Tibial artery (tissue), 4 donors: ENCODE measurements around the gene SLAIN1.
"Not testable (repeated sequence)": the region's sequence is repeated elsewhere in the genome, so short reads cannot be mapped to it uniquely, and the experiment has no call there.

Source experiments
- DNase-seq, 2 donors: peaks; one replicate each; pipeline ENCODE4 v3.0.0-alpha.2; 2019
- H3K27ac ChIP-seq, 2 donors: fragments of 200-600 bp; sonication (generic) in 1 of 2; 1 replicate in 1 of 2; 2 replicates in 1 of 2; pipeline ENCODE4 v1.5.1; 2018 to 2019; ENCODE audit warnings: mild to moderate bottlenecking in 1 of 2
- H3K27me3 ChIP-seq, 2 donors: fragments of 200-600 bp; sonication (generic) in 1 of 2; one replicate each; pipeline versions ENCODE4 v1.5.1 to v1.6.0; 2016 to 2019
- H3K36me3 ChIP-seq, 3 donors: fragments of 200-600 bp; sonication (generic) in 2 of 3; one replicate each; pipeline ENCODE4 v1.5.1; 2016 to 2019; ENCODE audit warnings: mild to moderate bottlenecking in 2 of 3
- H3K4me1 ChIP-seq, 4 donors: fragments of 200-600 bp; sonication (generic) in 2 of 4; 1 replicate in 3 of 4; 2 replicates in 1 of 4; pipeline ENCODE4 v1.5.1; 2016 to 2019
- H3K4me3 ChIP-seq, 2 donors: fragments of 200-600 bp; sonication (generic) in 1 of 2; 1 replicate in 1 of 2; 2 replicates in 1 of 2; pipeline ENCODE4 v1.5.1; 2018 to 2019; ENCODE audit warnings: mild to moderate bottlenecking in 2 of 2
- H3K9me3 ChIP-seq, 3 donors: fragments of 200-600 bp; sonication (generic) in 1 of 3; one replicate each; pipeline ENCODE4 v1.5.1; 2016 to 2019
- CTCF ChIP-seq, 2 experiments: fragments of 200-600 bp in 1 of 2; fragments of 450-650 bp in 1 of 2; IDR thresholded peaks; one replicate each; pipeline ENCODE4 v1.5.1; 2017 to 2019; ENCODE audit warnings: antibody characterized with exemption in 2 of 2, mild to moderate bottlenecking in 1 of 2, moderate library complexity in 1 of 2
- intact Hi-C: fragments of 100-400 bp; cut with DNase I; formaldehyde crosslinking; loops from one replicate; pipeline ENCODE4 v1.15.0; 2023; ENCODE audit warnings: low total_unique reads

Gene SLAIN1

DNA sequence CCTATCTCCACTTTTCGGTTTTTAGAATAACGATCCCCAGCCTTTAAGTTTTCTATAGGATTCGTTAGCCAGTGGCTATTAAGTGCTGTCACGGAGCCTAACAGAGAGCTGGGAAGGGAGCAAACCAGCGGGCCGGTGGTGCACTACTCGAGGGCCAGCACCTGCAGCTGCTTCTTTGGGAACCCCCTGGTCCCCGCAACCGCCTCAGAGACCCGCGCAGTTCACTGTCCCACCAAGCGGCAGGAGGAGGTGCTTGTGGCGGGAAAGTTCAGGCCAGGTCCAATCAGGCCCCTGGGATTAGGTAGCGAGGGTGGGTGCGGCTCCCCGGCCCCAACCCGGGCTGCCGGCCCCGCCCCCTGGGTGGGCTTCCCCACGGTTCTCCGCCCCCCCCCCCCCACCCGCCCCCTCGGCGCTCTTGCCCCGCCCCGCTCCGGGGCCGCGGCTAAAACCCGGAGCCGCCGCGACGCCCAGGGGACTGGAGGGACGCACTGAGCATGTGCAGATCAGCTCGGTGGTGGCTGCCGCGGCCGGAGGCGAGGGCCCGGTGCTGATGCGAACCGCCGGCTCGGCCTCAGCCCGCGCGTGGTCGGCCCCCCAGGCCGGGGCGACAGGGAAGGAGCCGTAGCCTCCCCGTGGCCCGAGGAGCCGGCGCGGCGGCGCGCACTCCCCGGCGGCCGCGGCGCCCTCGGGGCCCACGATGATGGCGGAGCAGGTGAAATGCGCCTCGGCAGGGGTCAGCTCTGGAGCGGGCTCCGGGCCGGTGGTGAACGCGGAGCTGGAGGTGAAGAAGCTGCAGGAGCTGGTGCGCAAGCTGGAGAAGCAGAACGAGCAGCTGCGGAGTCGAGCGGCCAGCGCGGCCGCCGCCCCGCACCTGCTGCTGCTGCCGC, at the start of gene SLAIN1:
TSS of gene SLAIN1 (plus strand) at position 471 of the 887 bp plus-strand sequence. CDS start at position 698, 227 bp downstream.
- intact Hi-C loops, result loop anchor here (10.0 kb wide), 1 partner anchor 373 kb away; the partner anchor contains the start of gene MYCBP2
- Histone ChIP-seq H3K9me3 (no peaks in the 10 kb centered on the region), H3K27me3 (no peaks in the 10 kb centered on the region), H3K4me1 (peaks cover 0 to 16% (median 9%) of the 10 kb centered on the region in 4 donors), H3K36me3 (no peaks in the 10 kb centered on the region), H3K27ac (peak within 1 kb of the TSS; percentile 75 to 80), H3K4me3 (peak within 1 kb of the TSS; percentile 87 to 98)
- no peak for TF ChIP-seq CTCF (IDR thresholded peaks at IDR 0.05)
- DNase-seq, result peak; percentile 73 to 91

- Histone ChIP-seq H3K4me3 (no peak overlapping the region), H3K36me3 (no peaks in the 10 kb centered on the region), H3K4me1 (no peaks in the 10 kb centered on the region), H3K27me3 (no peaks in the 10 kb centered on the region), H3K27ac (no peak overlapping the region), H3K9me3 (no peaks in the 10 kb centered on the region)
- intact Hi-C loops, result no loop called here
- no peak for TF ChIP-seq CTCF (IDR thresholded peaks at IDR 0.05)
- DNase-seq, result no peak
Measured at GRCh38 chr13:77650409-77650808, 47.1 kb upstream of the SLAIN1 start.

DNA sequence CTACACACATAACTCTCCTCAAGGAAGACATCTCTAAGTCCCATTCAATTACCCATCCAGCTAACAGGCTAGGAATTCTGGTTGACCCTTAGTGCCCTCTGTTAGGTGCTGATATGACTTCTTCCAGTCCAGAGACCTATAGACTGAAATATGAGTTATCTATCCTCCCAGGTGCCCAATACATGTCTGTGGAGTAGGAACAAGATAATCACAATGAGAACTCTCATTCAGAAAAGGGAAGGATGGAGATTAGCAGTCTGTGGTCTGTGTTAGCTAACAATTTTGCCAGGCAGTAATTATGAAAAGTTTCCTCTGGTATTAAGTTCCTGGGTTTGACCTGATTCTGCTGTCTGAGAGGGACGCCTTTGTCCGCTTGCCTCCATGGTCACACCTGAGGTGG, 44.2 kb upstream of the SLAIN1 start:
- no peaks in the 10 kb centered on the region for H3K9me3 ChIP-seq
- DNase-seq, result no peak
- no peak for TF ChIP-seq CTCF (IDR thresholded peaks at IDR 0.05)
- H3K4me3 ChIP-seq, result no peak overlapping the region
- intact Hi-C loops, result no loop called here
- no peaks in the 10 kb centered on the region for H3K4me1 ChIP-seq
- no peaks in the 10 kb centered on the region for H3K27me3 ChIP-seq
- H3K36me3 ChIP-seq, result no peaks in the 10 kb centered on the region
- H3K27ac ChIP-seq, result no peak overlapping the region

DNA sequence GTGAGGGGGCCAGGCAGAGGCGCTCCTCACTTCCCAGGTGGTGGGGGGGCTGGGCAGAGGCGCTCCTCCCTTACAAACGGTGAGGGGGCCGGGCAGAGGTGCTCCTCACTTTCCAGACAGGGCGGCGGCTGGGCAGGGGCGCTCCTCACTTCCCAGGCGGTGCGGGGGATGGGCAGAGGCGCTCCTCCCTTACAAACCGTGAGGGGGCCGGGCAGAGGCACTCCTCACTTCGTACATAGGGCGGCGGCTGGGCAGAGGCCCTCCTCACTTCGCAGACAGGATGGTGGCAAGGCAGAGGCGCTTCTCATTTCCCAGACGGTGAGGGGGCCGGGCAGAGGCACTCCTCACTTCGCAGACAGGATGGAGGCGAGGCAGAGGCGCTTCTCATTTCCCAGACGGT, 37.5 kb upstream of the SLAIN1 start:
- H3K4me3 ChIP-seq, H3K36me3 ChIP-seq, DNase-seq, H3K27me3 ChIP-seq, H3K27ac ChIP-seq, intact Hi-C loops, H3K4me1 ChIP-seq: not testable (repeated sequence)
- H3K9me3 ChIP-seq, result peaks cover 0 to 10% (median 0%) of the 10 kb centered on the region in 3 donors

GRCh38 chr13:77660841-77661250, 36.6 kb upstream of the SLAIN1 start:
- Histone ChIP-seq H3K27ac (no peak overlapping the region), H3K4me3 (no peak overlapping the region), H3K36me3 (no peaks in the 10 kb centered on the region), H3K4me1 (no peaks in the 10 kb centered on the region), H3K9me3 (peaks cover 0 to 10% (median 0%) of the 10 kb centered on the region in 3 donors), H3K27me3 (no peaks in the 10 kb centered on the region)
- intact Hi-C loops, result no loop called here
- no peak for DNase-seq
- no peak for TF ChIP-seq CTCF (IDR thresholded peaks at IDR 0.05)

GRCh38 chr13:77662301-77662700, 35.2 kb upstream of the SLAIN1 start:
- H3K27ac ChIP-seq, H3K36me3 ChIP-seq, H3K27me3 ChIP-seq, DNase-seq, H3K4me3 ChIP-seq, H3K4me1 ChIP-seq, intact Hi-C loops: not testable (repeated sequence)
- peaks cover 0 to 10% (median 0%) of the 10 kb centered on the region in 3 donors for H3K9me3 ChIP-seq

GRCh38 chr13:77662831-77663230, 34.7 kb upstream of the SLAIN1 start:
- H3K27me3 ChIP-seq, intact Hi-C loops, H3K4me1 ChIP-seq, H3K36me3 ChIP-seq, DNase-seq, H3K27ac ChIP-seq, H3K4me3 ChIP-seq: not testable (repeated sequence)
- peaks cover 0 to 10% (median 0%) of the 10 kb centered on the region in 3 donors for H3K9me3 ChIP-seq
